Activated T-cell treated with anti-CD3 and anti-CD28 coated beads, Interleukin-2, amount 50 U/mL, for 1 hour (primary cell): Measurements from ENCODE around the gene RGS9BP.
"Not testable (repeated sequence)": the region's sequence is repeated elsewhere in the genome, so short reads cannot be mapped to it uniquely, and the experiment has no call there.

ENCODE experiments used
- DNase-seq: peaks from one replicate; pipeline ENCODE4 v3.0.0-alpha.2; 2020

RGS9BP gene

DNA sequence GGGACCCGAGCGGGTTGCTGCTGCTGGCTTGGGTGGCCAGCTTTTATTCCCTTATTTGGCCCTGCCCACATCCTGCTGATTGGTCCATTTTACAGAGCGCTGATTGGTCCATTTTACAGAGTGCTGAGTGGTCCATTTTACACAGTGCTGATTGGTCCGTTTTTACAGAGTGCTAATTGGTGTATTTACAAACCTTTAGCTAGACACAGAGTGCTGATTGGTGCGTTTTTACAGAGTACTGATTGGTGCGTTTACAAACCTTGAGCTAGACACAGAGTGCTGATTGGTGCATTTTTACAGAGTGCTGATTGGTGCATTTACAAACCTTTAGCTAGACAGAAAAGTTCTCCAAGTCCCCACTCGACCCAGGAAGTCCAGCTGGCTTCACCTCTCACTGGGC is 24.5 kb downstream of the RGS9BP start:
- not testable (repeated sequence) for DNase-seq

- DNase-seq: no peak
These were observed 26.4 kb downstream of the RGS9BP start for GRCh38 chr19:32702010-32702409.

DNA sequence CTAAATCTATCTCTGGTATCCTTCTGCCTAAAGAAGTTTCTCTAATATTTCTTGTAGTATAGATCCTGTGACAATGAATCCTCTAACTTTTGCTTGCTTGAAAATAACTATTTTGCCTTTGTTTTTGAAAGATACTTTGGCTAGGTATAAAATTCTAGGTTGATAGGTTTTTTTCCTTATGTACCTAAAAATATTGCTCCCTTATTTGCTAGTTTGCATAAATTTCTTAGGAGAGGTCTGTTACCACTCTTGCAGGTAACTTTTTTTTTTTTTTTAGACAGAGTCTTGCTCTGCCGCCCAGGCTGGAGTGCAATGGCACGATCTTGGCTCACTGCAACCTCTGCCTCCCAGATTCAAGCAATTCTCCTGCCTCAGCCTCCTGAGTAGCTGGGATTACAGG is 28.4 kb downstream of the RGS9BP start:
- DNase-seq: not testable (repeated sequence)

- no peak for DNase-seq
These were observed 32.8 kb downstream of the RGS9BP start for GRCh38 chr19:32708457-32708856.

- DNase-seq: no peak
These were observed 33.4 kb downstream of the RGS9BP start for GRCh38 chr19:32709032-32709431.

DNA sequence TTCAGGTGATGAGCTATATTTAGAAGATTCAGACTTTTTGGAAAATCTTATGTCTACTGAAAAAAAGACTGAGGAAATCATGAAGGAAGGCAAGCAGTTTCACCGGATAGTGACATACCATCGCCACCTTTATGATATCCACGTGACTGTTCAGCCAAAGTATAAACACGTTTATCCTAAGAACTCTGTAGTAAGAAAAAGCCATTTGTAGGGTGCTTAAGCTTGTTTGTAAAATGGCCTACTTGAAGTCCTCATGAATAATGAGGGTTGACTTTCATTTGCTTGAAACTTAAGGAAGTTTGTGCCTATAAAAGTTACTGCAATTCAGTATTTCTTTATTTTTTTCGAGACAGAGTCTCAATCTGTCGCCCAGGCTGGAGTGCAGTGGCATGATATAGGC is 36.1 kb downstream of the RGS9BP start:
- DNase-seq: no peak

- not testable (repeated sequence) for DNase-seq
These were observed 40.6 kb downstream of the RGS9BP start for GRCh38 chr19:32716203-32716602.

- no peak for DNase-seq
These were observed 41.8 kb downstream of the RGS9BP start for GRCh38 chr19:32717496-32717895.

DNA sequence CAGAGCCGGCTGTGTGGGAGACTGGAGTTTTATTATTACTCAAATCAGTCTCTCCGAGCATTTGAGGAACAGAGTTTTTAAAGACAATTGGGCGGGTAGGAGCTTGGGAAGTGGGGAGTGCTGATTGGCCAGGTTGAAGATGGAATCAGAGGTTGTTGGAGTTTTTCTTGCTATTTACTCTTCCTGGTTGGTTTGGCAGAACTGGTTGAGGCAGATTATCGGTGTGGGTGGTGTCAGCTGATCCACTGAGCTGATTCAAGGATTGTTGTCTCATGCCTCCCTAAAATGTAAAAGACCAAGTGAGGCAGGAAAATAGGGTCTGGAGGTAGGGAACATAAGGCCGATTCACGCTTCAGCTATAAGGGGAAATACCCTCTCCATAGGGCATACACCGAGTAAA is 42.6 kb downstream of the RGS9BP start:
- no peak for DNase-seq

GRCh38 chr19:32719611-32720059 is 44.0 kb downstream of the RGS9BP start, which contains the start of gene TDRD12:
TDRD12 (plus strand) TSS chr19:32719767; CDS start chr19:32720073, 306 bp downstream.
- no peak for DNase-seq

DNA sequence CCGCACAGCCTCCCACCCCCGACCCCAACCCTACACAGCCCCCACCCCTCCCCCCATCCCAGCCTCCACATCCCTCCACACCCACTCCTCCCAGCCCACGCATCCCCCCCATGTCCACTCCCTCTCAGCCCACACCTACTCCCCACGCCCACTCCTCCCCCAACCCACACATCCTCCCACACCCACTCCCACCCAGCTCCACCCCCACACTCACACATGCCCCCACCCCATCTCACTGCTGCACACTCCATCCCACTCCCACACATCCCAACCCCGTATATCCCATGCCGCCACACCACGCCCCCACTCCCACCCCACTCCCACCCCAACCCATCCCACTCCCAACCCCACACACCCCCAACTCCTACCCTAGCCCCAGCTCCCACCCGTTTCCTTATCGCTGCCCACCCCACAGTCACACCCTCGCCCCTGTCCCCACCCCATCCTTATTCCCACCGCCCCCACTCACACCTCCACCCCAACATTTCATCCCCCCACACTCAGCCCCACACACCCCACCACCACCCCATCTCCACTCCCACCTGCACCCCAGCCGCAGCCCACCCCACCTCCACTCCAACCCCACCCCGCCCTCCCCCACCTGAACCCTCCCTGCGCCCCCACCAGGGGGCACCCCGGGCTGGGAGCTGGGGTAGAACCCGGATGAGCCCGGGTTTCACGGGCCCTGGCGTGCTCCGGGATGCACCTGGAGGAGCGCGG is 44.7 kb downstream of the RGS9BP start:
- no peak for DNase-seq

DNA sequence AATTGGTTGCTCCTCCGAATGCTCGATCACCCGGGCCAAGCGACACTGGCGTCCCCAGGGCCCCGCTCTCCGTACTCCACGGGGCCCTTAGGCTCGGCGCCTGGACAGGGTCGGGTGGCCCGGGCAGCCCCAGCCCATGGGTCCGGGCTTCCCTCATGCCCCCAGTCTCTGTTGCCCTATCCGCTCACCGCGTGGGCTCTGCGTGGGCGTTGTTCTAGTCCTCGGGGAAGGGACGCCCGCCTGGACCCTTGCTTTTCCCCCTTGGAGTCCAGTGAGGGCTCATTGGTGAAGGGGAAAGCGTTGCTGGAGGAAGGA is 45.2 kb downstream of the RGS9BP start:
- no peak for DNase-seq
